HG02981 (cell line): Measurements from ENCODE around the gene TMEM41B.

ENCODE experiments used
- ATAC-seq: cut with Tn5 transposase; IDR thresholded peaks from one replicate; pipeline ENCODE4 v1.9.1; 2021; ENCODE audit warnings: mild to moderate bottlenecking, moderate library complexity; ENCODE audit not compliant: unreplicated experiment

Gene TMEM41B

GRCh38 chr11:9310485-9311090 is 3.8 kb downstream of the TMEM41B start:
- ATAC-seq: no peak

GRCh38 chr11:9304178-9304577 is 10.2 kb downstream of the TMEM41B start:
- ATAC-seq: no peak

GRCh38 chr11:9302448-9302847 is 11.9 kb downstream of the TMEM41B start:
- ATAC-seq: no peak

GRCh38 chr11:9301720-9302119 is 12.7 kb downstream of the TMEM41B start:
- no peak for ATAC-seq

GRCh38 chr11:9293646-9294045 is 20.7 kb downstream of the TMEM41B start:
- ATAC-seq: no peak

- ATAC-seq: no peak
These were observed 28.4 kb downstream of the TMEM41B start for GRCh38 chr11:9285850-9286587.

- peak; percentile 84 for ATAC-seq
These were observed 33.6 kb downstream of the TMEM41B start for GRCh38 chr11:9280655-9281301.

GRCh38 chr11:9277176-9277575 is 37.2 kb downstream of the TMEM41B start:
- ATAC-seq: no peak

GRCh38 chr11:9276571-9276970 is 37.8 kb downstream of the TMEM41B start:
- no peak for ATAC-seq

- ATAC-seq: no peak
These were observed 39.7 kb downstream of the TMEM41B start for GRCh38 chr11:9274499-9275258.

GRCh38 chr11:9273376-9274336 is 40.7 kb downstream of the TMEM41B start:
- ATAC-seq: no peak

- no peak for ATAC-seq
These were observed 44.8 kb downstream of the TMEM41B start for GRCh38 chr11:9269492-9270013.

GRCh38 chr11:9267680-9268079 is 46.7 kb downstream of the TMEM41B start:
- ATAC-seq: no peak

- no peak for ATAC-seq
These were observed 47.5 kb downstream of the TMEM41B start for GRCh38 chr11:9266926-9267325.

GRCh38 chr11:9266132-9266736 is 48.2 kb downstream of the TMEM41B start:
- ATAC-seq: no peak

GRCh38 chr11:9265211-9266131 is 48.9 kb downstream of the TMEM41B start, which contains the start of gene DENND5A:
TSS of gene DENND5A (minus strand) at chr11:9265350. CDS start at chr11:9265069, 281 bp downstream.
- ATAC-seq: peak; percentile 36

GRCh38 chr11:9264316-9265210 is 49.8 kb downstream of the TMEM41B start:
- ATAC-seq: peak; percentile 19
